A673 (cell line): ENCODE results near the gene HBP1. TPM values are rescaled to one million over a fixed set of nuclear protein-coding genes. Genes with fewer than 3 reads are reported as not detected.

Source experiments
- BruUV-seq: library from RNA; stranded (reverse); fragments of 400-500 nt; replicated peaks from 2 replicates; lab custom pipeline; 2021; lab: Mats Ljungman, UMichigan
- CTCF ChIA-PET: fragments of 300-600 bp; sonication (Branson Sonifier 250); formaldehyde crosslinking; loops from one replicate; lab custom pipeline; 2022; ENCODE audit warnings: antibody characterized with exemption; lab: Charles Lee
- POLR2A ChIA-PET: fragments of 300-600 bp; sonication (Branson Sonifier 250); formaldehyde crosslinking; loops from one replicate; lab custom pipeline; 2022; ENCODE audit warnings: antibody characterized with exemption; ENCODE audit not compliant: low non-redundant PET; lab: Charles Lee
- DNase-seq: peaks from one replicate; pipeline ENCODE4 v3.0.0-alpha.2; 2015; ENCODE audit warnings: low spot score
- H3K27ac ChIP-seq: fragments of 200-600 bp; sonication (generic); 2 replicates; pipeline ENCODE4 v1.5.1; 2016; ENCODE audit warnings: mixed run types, low read depth, mild to moderate bottlenecking, mixed read lengths, antibody characterized with exemption, low read length; ENCODE audit not compliant: poor library complexity, severe bottlenecking
- H3K27me3 ChIP-seq: fragments of 200-600 bp; sonication (generic); replicated peaks from 2 replicates; pipeline ENCODE4 v1.6.1; 2017; ENCODE audit warnings: mixed run types, low read depth, mild to moderate bottlenecking, mixed read lengths, antibody characterized with exemption, low read length; ENCODE audit not compliant: insufficient read depth, poor library complexity
- H3K36me3 ChIP-seq: fragments of 200-600 bp; sonication (generic); 2 replicates; pipeline ENCODE4 v1.6.1; 2016; ENCODE audit warnings: mixed run types, mild to moderate bottlenecking, mixed read lengths, antibody characterized with exemption, low read length; ENCODE audit not compliant: insufficient read depth, poor library complexity, severe bottlenecking
- H3K4me1 ChIP-seq: fragments of 200-600 bp; sonication (generic); 2 replicates; pipeline ENCODE4 v1.6.1; 2017; ENCODE audit warnings: mixed run types, mild to moderate bottlenecking, mixed read lengths, antibody characterized with exemption, low read length; ENCODE audit not compliant: insufficient read depth, poor library complexity, severe bottlenecking
- H3K4me3 ChIP-seq: fragments of 200-600 bp; sonication (generic); 2 replicates; pipeline ENCODE4 v1.5.1; 2016; ENCODE audit warnings: low read depth, mixed run types, mild to moderate bottlenecking, mixed read lengths, low read length; ENCODE audit not compliant: poor library complexity, severe bottlenecking
- H3K9me3 ChIP-seq: fragments of 200-600 bp; sonication (generic); 2 replicates; pipeline ENCODE4 v1.6.1; 2016; ENCODE audit warnings: mixed run types, low read depth, mild to moderate bottlenecking, mixed read lengths, antibody characterized with exemption, low read length; ENCODE audit not compliant: poor library complexity, severe bottlenecking
- CTCF ChIP-seq: fragments of 300-800, 200-600 bp; sonication (generic); conservative IDR thresholded peaks from 2 replicates; pipeline ENCODE4 v1.5.1; 2017; ENCODE audit warnings: low read depth, mild to moderate bottlenecking, antibody characterized with exemption, low read length, moderate library complexity, mixed read lengths
- EZH2 ChIP-seq: fragments of 200-600 bp; sonication (generic); IDR thresholded peaks from 2 replicates; pipeline ENCODE4 v1.6.1; 2017; ENCODE audit warnings: borderline replicate concordance, low read depth, mild to moderate bottlenecking, mixed read lengths, antibody characterized with exemption, low read length; ENCODE audit not compliant: poor library complexity, severe bottlenecking
- intact Hi-C: fragments of 100-400 bp; cut with micrococcal nuclease; formaldehyde crosslinking; loops from one replicate; pipeline ENCODE4 v1.10.0; 2022; ENCODE audit not compliant: unreplicated experiment
- total RNA-seq: library from RNA; stranded (reverse); gene quantifications from 2 replicates; pipeline ENCODE4 v1.2.3, GENCODE V29; 2021

The HBP1 gene
- total RNA-seq, 1 experiment from 2014 or later, result 11.7 TPM

DNA sequence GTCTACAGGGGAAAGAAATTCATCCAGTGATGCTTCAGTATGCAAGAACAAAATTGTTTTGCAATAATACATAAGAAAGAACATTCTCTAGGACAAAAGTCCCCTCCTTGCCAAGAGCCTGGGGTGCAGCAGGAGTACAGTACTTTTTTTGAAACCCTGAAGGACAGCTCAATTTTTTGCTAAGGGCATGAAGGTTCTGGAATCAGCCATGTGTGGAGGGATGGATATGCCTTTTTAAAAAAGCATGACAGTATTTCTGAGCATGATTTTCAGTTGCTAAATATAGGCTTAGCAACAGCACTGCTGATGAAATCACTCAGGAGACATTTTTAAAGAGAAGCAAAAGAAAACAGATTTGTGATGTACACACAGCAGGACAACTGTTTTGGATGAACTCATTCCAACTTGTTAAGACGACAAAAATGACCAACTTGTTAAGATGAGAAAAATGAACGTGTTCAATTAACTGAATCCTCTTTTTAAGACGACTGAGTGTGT lies 39.3 kb downstream of the HBP1 start:
- no peak overlapping the region for H3K27ac ChIP-seq
- BruUV-seq, result no TSS peak
- ChIA-PET CTCF (no interaction called here), POLR2A (no interaction called here)
- intact Hi-C loops, result no loop called here
- no peak overlapping the region for H3K4me3 ChIP-seq
- DNase-seq, result no peak
- no peaks in the 10 kb centered on the region for H3K36me3 ChIP-seq
- no peaks in the 10 kb centered on the region for H3K9me3 ChIP-seq
- no peaks in the 10 kb centered on the region for H3K4me1 ChIP-seq
- TF ChIP-seq EZH2 (no peak), CTCF (no peak)
- H3K27me3 ChIP-seq, result no peaks in the 10 kb centered on the region

- H3K4me1 ChIP-seq, result no peaks in the 10 kb centered on the region
- H3K9me3 ChIP-seq, result no peaks in the 10 kb centered on the region
- no peak for TF ChIP-seq CTCF
- TF ChIP-seq EZH2, result no peak
- ChIA-PET POLR2A (no interaction called here), CTCF (no interaction called here)
- DNase-seq, result no peak
- H3K36me3 ChIP-seq, result no peaks in the 10 kb centered on the region
- no peak overlapping the region for H3K4me3 ChIP-seq
- no peak overlapping the region for H3K27ac ChIP-seq
- H3K27me3 ChIP-seq, result no peaks in the 10 kb centered on the region
- intact Hi-C loops, result no loop called here
- BruUV-seq, result no TSS peak
These were observed 39.8 kb downstream of the HBP1 start for GRCh38 chr7:107208563-107208962.

DNA sequence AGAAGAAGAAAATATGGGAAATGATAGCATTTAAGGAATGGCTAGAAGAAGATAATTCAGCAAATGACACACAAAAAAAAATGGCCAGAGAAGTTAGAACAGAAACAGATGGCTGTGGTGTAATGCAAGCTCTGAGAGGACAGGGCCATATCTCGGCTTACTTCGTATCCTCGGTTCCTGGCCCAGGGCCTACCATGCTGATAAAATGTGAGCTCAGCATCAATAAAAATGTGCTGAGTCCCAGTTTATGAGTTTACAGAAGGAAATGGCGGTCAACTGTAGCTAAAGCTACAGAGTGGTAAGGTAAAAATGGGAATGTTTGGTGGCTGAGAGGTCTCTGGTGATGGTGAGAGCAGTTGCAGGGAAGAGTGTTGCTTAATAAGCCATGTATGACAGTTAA lies 40.8 kb downstream of the HBP1 start:
- intact Hi-C loops, result no loop called here
- no peak for TF ChIP-seq CTCF
- TF ChIP-seq EZH2, result no peak
- H3K9me3 ChIP-seq, result no peaks in the 10 kb centered on the region
- no peak overlapping the region for H3K4me3 ChIP-seq
- no peaks in the 10 kb centered on the region for H3K4me1 ChIP-seq
- no peak for DNase-seq
- no TSS peak for BruUV-seq
- H3K27me3 ChIP-seq, result no peaks in the 10 kb centered on the region
- H3K27ac ChIP-seq, result no peak overlapping the region
- no peaks in the 10 kb centered on the region for H3K36me3 ChIP-seq
- CTCF ChIA-PET, result no interaction called here
- POLR2A ChIA-PET, result no interaction called here
